Activated CD8-positive, alpha-beta memory T cell treated with anti-CD3 and anti-CD28 coated beads for 36 hours (primary cell): ENCODE results near the gene IRF5. TPM values are rescaled to one million over a fixed set of nuclear protein-coding genes. Genes with fewer than 3 reads are reported as not detected.
"Not testable (repeated sequence)": the region's sequence is repeated elsewhere in the genome, so short reads cannot be mapped to it uniquely, and the experiment has no call there.

Experiments
- CTCF ChIA-PET: fragments of 350-600 bp; sonication (Branson Sonifier 250); formaldehyde crosslinking; loops from one replicate; lab custom pipeline; 2021; ENCODE audit warnings: antibody characterized with exemption; lab: Charles Lee
- POLR2A ChIA-PET: fragments of 350-600 bp; sonication (Branson Sonifier 250); formaldehyde crosslinking; loops from one replicate; lab custom pipeline; 2021; ENCODE audit warnings: antibody characterized with exemption; lab: Charles Lee
- total RNA-seq, 2 experiments: library from RNA; stranded (reverse); gene quantifications; one replicate each; pipeline ENCODE4 v1.2.3, GENCODE V29; 2021

IRF5 gene
- total RNA-seq, 2 experiments from 2014 or later, result 5.7 to 6.7 TPM

DNA sequence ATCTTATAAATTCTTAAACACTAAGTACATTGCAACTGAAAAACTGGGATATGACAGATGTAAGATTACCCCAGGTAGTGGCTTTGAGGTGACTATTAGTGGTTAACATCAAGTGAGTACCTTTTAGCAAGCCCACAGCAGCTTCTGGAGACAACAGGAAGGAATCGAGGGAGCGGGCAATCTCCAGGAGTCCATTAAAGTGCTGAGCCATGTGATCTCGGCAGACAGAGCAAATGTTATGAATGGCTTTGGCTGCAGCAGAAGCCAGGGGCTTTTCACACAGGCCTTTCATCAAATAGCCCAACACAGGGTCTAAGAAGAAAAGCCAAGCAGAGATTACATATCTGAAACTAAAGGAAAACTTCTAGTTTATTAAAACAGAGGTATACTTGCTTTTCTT is 48.9 kb downstream of the IRF5 start:
- POLR2A ChIA-PET, result no interaction called here
- CTCF ChIA-PET, result no interaction called here

DNA sequence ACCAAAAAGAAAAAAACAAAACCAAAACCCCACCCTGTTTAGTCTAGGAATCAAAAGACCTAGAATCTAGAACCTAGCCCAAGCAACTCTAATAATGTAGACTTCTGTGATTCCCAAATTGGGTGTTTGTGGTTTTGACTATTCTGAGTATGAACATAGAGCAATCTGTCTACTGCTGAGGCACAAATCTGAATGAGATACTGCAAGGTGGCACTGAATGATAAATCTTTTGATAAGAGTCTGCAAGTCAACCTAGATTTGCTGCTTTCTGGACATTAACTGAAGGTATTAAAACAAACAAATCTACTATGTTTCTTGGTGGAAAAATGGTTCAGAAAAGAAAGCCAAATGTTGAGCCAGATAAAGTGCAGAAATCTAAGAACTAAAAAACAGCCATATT is 50.6 kb downstream of the IRF5 start:
- CTCF ChIA-PET, result no interaction called here
- POLR2A ChIA-PET, result no interaction called here

DNA sequence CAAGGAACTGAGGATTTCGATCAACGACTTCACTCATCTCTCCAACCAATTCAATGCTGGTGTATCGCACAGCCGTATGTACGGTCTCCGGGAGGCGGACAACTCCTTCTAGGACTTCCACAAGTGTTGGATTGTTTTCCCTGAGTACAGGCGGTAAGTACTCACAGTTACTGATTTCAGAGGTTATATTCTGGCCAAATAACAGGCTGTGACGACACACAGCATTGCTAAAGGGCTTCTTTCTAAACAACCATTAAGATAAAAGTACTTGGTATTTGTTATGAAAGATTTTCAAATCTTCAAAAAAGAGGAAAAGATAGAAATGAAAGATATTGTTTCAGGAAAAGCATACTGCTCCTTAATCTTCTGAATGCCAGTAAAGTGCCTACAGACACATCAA is 52.2 kb downstream of the IRF5 start:
- ChIA-PET POLR2A (no interaction called here), CTCF (no interaction called here)

DNA sequence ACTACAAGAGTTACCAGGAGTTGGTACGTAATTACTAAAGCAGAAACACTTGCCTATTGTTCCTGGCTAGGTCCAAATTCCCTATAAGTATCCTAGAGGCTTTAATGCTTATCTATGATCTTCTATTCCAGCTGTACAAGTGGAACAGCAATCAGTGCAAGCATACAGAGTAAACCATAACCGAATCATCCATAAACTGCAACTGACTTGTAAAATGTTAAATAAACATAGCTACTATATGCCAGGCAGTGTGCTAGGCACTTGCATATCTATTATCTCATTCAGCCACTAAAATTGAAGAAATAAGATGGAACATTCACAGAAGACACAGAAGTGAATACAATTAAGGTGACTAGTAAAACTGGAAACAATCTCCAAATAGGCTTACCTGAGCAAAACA is 55.7 kb downstream of the IRF5 start:
- POLR2A ChIA-PET, result no interaction called here
- CTCF ChIA-PET, result interaction anchor here (0.6 kb wide), 1 partner anchor 257 kb away, joined by 3 read pairs; no protein-coding TSS in a partner anchor

DNA sequence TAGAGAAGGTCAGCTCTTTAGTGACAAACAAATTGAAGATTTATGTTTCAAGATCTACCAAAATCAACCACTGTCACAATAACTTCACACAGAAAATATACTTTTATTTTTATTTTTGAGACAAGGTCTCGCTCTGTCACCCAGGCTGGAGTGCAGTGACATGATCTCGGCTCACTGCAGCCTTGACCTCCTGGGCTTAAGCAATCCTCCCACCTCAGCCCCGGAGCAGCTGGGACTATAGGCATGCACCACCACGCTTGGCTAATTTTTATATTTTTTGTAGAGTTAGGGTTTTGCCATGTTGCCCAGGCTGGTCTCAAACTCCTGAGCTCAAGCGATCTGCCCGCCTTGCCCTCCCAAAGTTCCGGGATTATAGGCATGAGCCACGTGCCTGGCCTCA is 56.8 kb downstream of the IRF5 start:
- CTCF ChIA-PET, POLR2A ChIA-PET: not testable (repeated sequence)

DNA sequence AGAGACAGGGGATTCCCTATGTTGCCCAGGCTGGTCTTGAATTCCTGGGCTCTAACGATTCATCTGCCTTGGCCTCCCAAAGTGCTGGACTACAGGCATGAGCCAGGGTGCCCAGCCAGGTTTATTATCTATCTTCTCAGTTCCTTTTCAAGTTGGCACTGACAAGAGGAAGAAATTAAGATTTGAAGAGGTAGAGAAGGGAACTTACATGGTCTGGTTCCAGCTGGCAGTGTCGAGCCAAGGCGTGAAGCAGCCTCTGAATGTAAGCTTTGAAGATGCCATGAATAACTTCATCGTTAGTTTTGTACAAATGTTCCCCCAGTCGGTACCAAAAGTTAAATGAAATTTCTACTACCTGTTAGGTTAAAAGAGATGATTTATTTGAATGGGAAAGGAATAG is 59.5 kb downstream of the IRF5 start:
- ChIA-PET CTCF (interaction anchor here (1.4 kb wide), 1 partner anchor 95 kb away, joined by 3 read pairs; no protein-coding TSS in a partner anchor), POLR2A (interaction anchor here (0.5 to 0.6 kb wide), 2 partner anchors 65 to 250 kb away, joined by 3 to 4 read pairs; no protein-coding TSS in a partner anchor)

Other genes with a start within 250 kb of the IRF5 start
- gene CALU, start 198.6 kb upstream of the IRF5 start, total RNA-seq, result 10 to 100 TPM; 53.0 to 53.9 TPM
- gene OPN1SW, start 162.1 kb upstream of the IRF5 start, total RNA-seq, result not detected
- gene CCDC136, start 146.0 kb upstream of the IRF5 start, total RNA-seq, result 10 to 100 TPM in 1 of 2 experiments, 1 to 10 TPM in 1; 9.9 to 10.0 TPM
- under 1 TPM; 0.02 TPM for gene FLNC, start 107.5 kb upstream of the IRF5 start, total RNA-seq
- gene ATP6V1F, start 75.1 kb upstream of the IRF5 start, total RNA-seq, result 100 to 1,000 TPM; 145 to 152 TPM
- gene KCP, start 27.2 kb upstream of the IRF5 start, total RNA-seq, result under 1 TPM; 0.53 to 0.61 TPM
- 10 to 100 TPM; 75.1 to 75.8 TPM for gene TNPO3, start 117.2 kb downstream of the IRF5 start, total RNA-seq
- 10 to 100 TPM; 17.7 to 19.2 TPM for gene TSPAN33, start 206.8 kb downstream of the IRF5 start, total RNA-seq